DOHH2 (cell line): ENCODE data around the gene ARMCX1.
"Not testable (repeated sequence)": the region's sequence is repeated elsewhere in the genome, so short reads cannot be mapped to it uniquely, and the experiment has no call there.

Source experiments
- H3F3A ChIP-seq: fragments of 200-600 bp; sonication (generic), shearing (Covaris generic); 2 replicates; pipeline ENCODE4 v1.6.0; 2016; ENCODE audit warnings: antibody characterized with exemption, mild to moderate bottlenecking; ENCODE audit not compliant: control insufficient read depth, insufficient read depth
- H3K27ac ChIP-seq: fragments of 200-600 bp; sonication (generic); 2 replicates; pipeline ENCODE4 v1.5.1; 2014; ENCODE audit warnings: low read depth, mild to moderate bottlenecking, low read length, moderate library complexity
- H3K27me3 ChIP-seq: fragments of 200-600 bp; sonication (generic); 2 replicates; pipeline ENCODE4 v1.6.1; 2014; ENCODE audit warnings: mild to moderate bottlenecking, low read length, mixed read lengths; ENCODE audit not compliant: control insufficient read depth
- H3K36me3 ChIP-seq: fragments of 200-600 bp; sonication (generic); 2 replicates; pipeline ENCODE4 v1.6.1; 2014; ENCODE audit warnings: mild to moderate bottlenecking, low read length, moderate library complexity, mixed read lengths; ENCODE audit not compliant: control insufficient read depth
- H3K4me1 ChIP-seq: fragments of 200-600 bp; sonication (generic); 2 replicates; pipeline ENCODE4 v1.6.1; 2014; ENCODE audit warnings: mild to moderate bottlenecking, low read length, mixed read lengths; ENCODE audit not compliant: control insufficient read depth
- H3K4me2 ChIP-seq: fragments of 200-600 bp; sonication (generic); 2 replicates; pipeline ENCODE4 v1.6.0; 2014; ENCODE audit warnings: mild to moderate bottlenecking, low read length, moderate library complexity
- H3K4me3 ChIP-seq: fragments of 200-600 bp; sonication (generic); 2 replicates; pipeline ENCODE4 v1.5.1; 2014; ENCODE audit warnings: mild to moderate bottlenecking, low read length, mixed read lengths
- H3K79me2 ChIP-seq: fragments of 200-600 bp; sonication (generic); 2 replicates; pipeline ENCODE4 v1.6.1; 2014; ENCODE audit warnings: mild to moderate bottlenecking, low read length, mixed read lengths; ENCODE audit not compliant: control insufficient read depth
- H3K9me2 ChIP-seq: fragments of 200-600 bp; sonication (generic); replicated peaks from 2 replicates; pipeline ENCODE4 v1.6.1; 2014; ENCODE audit warnings: mild to moderate bottlenecking, low read length, mixed read lengths; ENCODE audit not compliant: control insufficient read depth
- H3K9me3 ChIP-seq: fragments of 200-600 bp; sonication (generic); 2 replicates; pipeline ENCODE4 v1.6.1; 2014; ENCODE audit warnings: antibody characterized with exemption, low read length, mixed read lengths; ENCODE audit not compliant: control insufficient read depth, insufficient read depth
- H4K20me1 ChIP-seq: fragments of 200-600 bp; sonication (generic); 2 replicates; pipeline ENCODE4 v1.6.0; 2014; ENCODE audit warnings: low read depth, mild to moderate bottlenecking, antibody characterized with exemption, low read length, moderate library complexity; ENCODE audit not compliant: control insufficient read depth, insufficient read depth
- CTCF ChIP-seq: fragments of 200-600 bp; sonication (generic); IDR thresholded peaks from one replicate; pipeline ENCODE4 v1.5.1; 2014; ENCODE audit warnings: antibody characterized with exemption, mild to moderate bottlenecking, low read depth, low read length; ENCODE audit not compliant: poor library complexity, severe bottlenecking
- EZH2phosphoT487 ChIP-seq: fragments of 200-600 bp; sonication (generic); IDR thresholded peaks from 2 replicates; pipeline ENCODE4 v1.6.1; 2017; ENCODE audit warnings: borderline replicate concordance, mild to moderate bottlenecking, antibody characterized with exemption, low read length, moderate library complexity, mixed read lengths

ARMCX1 gene

GRCh38 chrX:101551380-101551767 is 1.0 kb downstream of the ARMCX1 start:
- no peaks in the 10 kb centered on the region for H4K20me1 ChIP-seq
- TF ChIP-seq CTCF, result no peak
- no peak for TF ChIP-seq EZH2phosphoT487
- H3K4me3 ChIP-seq, result no peak overlapping the region
- H3F3A ChIP-seq, result no peaks in the 10 kb centered on the region
- no peaks in the 10 kb centered on the region for H3K79me2 ChIP-seq
- H3K27me3 ChIP-seq, result no peaks in the 10 kb centered on the region
- H3K27ac ChIP-seq, result no peak overlapping the region
- H3K4me1 ChIP-seq, result no peaks in the 10 kb centered on the region
- H3K4me2 ChIP-seq, result no peak overlapping the region
- no peaks in the 10 kb centered on the region for H3K9me3 ChIP-seq
- no peaks in the 10 kb centered on the region for H3K9me2 ChIP-seq
- H3K36me3 ChIP-seq, result no peaks in the 10 kb centered on the region

GRCh38 chrX:101552714-101553113 is 2.4 kb downstream of the ARMCX1 start:
- TF ChIP-seq EZH2phosphoT487, result no peak
- H4K20me1 ChIP-seq, result no peaks in the 10 kb centered on the region
- no peak overlapping the region for H3K27ac ChIP-seq
- H3K4me1 ChIP-seq, result no peaks in the 10 kb centered on the region
- no peak overlapping the region for H3K4me2 ChIP-seq
- no peaks in the 10 kb centered on the region for H3K9me2 ChIP-seq
- no peaks in the 10 kb centered on the region for H3K36me3 ChIP-seq
- no peaks in the 10 kb centered on the region for H3K9me3 ChIP-seq
- H3K27me3 ChIP-seq, result no peaks in the 10 kb centered on the region
- no peaks in the 10 kb centered on the region for H3K79me2 ChIP-seq
- no peaks in the 10 kb centered on the region for H3F3A ChIP-seq
- no peak overlapping the region for H3K4me3 ChIP-seq

- Histone ChIP-seq H3K4me3 (no peak overlapping the region), H3K4me2 (no peak overlapping the region), H4K20me1 (no peaks in the 10 kb centered on the region), H3K9me2 (no peaks in the 10 kb centered on the region), H3F3A (no peaks in the 10 kb centered on the region), H3K4me1 (no peaks in the 10 kb centered on the region), H3K79me2 (no peaks in the 10 kb centered on the region), H3K27me3 (no peaks in the 10 kb centered on the region), H3K27ac (no peak overlapping the region), H3K36me3 (no peaks in the 10 kb centered on the region), H3K9me3 (no peaks in the 10 kb centered on the region)
- TF ChIP-seq CTCF (no peak), EZH2phosphoT487 (no peak)
Measured at GRCh38 chrX:101564651-101565050, 14.3 kb downstream of the ARMCX1 start.

- Histone ChIP-seq H3K4me2 (no peak overlapping the region), H3K4me1 (no peaks in the 10 kb centered on the region), H3K27ac (no peak overlapping the region), H3F3A (no peaks in the 10 kb centered on the region), H4K20me1 (no peaks in the 10 kb centered on the region), H3K9me2 (no peaks in the 10 kb centered on the region), H3K36me3 (no peaks in the 10 kb centered on the region), H3K4me3 (no peak overlapping the region), H3K27me3 (no peaks in the 10 kb centered on the region), H3K79me2 (no peaks in the 10 kb centered on the region), H3K9me3 (no peaks in the 10 kb centered on the region)
- no peak for TF ChIP-seq EZH2phosphoT487
- peak; percentile 61 for TF ChIP-seq CTCF
Measured at GRCh38 chrX:101595739-101596419, 45.5 kb downstream of the ARMCX1 start.

GRCh38 chrX:101599592-101599991 is 49.2 kb downstream of the ARMCX1 start:
- H3F3A ChIP-seq, H3K27ac ChIP-seq, H3K4me2 ChIP-seq, H3K9me2 ChIP-seq, H3K36me3 ChIP-seq, H3K4me1 ChIP-seq, H3K79me2 ChIP-seq, H3K27me3 ChIP-seq, H3K4me3 ChIP-seq, H4K20me1 ChIP-seq, H3K9me3 ChIP-seq: not testable (repeated sequence)
